HS-27A (cell line): ENCODE data around the gene C3orf33.
"Not testable (repeated sequence)": the region's sequence is repeated elsewhere in the genome, so short reads cannot be mapped to it uniquely, and the experiment has no call there.

Experiments used
- DNase-seq: peaks from one replicate; pipeline ENCODE4 v3.0.0-alpha.2; 2012; ENCODE audit warnings: low read depth, missing footprints

Gene C3orf33

GRCh38 chr3:155805802-155806618 lies at the start of gene C3orf33:
Gene C3orf33, minus strand, starts transcription at chr3:155806278. Its CDS starts 26 bp downstream, at chr3:155806252.
- no peak for DNase-seq

GRCh38 chr3:155854141-155854940 lies 48.3 kb upstream of the C3orf33 start, which contains the start of gene SLC33A1:
Gene SLC33A1, minus strand, starts transcription at chr3:155854427. Its CDS starts 430 bp downstream, at chr3:155853997.
- DNase-seq, result peak; percentile 96

GRCh38 chr3:155853214-155854140 lies 47.4 kb upstream of the C3orf33 start:
- DNase-seq, result no peak

GRCh38 chr3:155852341-155852740 lies 46.3 kb upstream of the C3orf33 start:
- DNase-seq, result no peak

GRCh38 chr3:155849404-155849803 lies 43.3 kb upstream of the C3orf33 start:
- not testable (repeated sequence) for DNase-seq

GRCh38 chr3:155847993-155848392 lies 41.9 kb upstream of the C3orf33 start:
- DNase-seq, result no peak

- no peak for DNase-seq
These were observed 40.0 kb upstream of the C3orf33 start for GRCh38 chr3:155846119-155846518.

- DNase-seq, result no peak
These were observed 37.5 kb upstream of the C3orf33 start for GRCh38 chr3:155843569-155843968.

- no peak for DNase-seq
These were observed 29.4 kb upstream of the C3orf33 start for GRCh38 chr3:155835341-155836071.

GRCh38 chr3:155828490-155829098 lies 22.5 kb upstream of the C3orf33 start:
- not testable (repeated sequence) for DNase-seq

GRCh38 chr3:155815030-155815545 lies 9.0 kb upstream of the C3orf33 start:
- no peak for DNase-seq

GRCh38 chr3:155813224-155813623 lies 7.1 kb upstream of the C3orf33 start:
- not testable (repeated sequence) for DNase-seq

- no peak for DNase-seq
These were observed 3.1 kb upstream of the C3orf33 start for GRCh38 chr3:155809181-155809580.

- DNase-seq, result no peak
These were observed 1.7 kb upstream of the C3orf33 start for GRCh38 chr3:155807823-155808222.

- no peak for DNase-seq
These were observed 775 bp downstream of the C3orf33 start for GRCh38 chr3:155805204-155805801.

- DNase-seq, result no peak
These were observed 1.8 kb downstream of the C3orf33 start for GRCh38 chr3:155804323-155804722.

- no peak for DNase-seq
These were observed 13.5 kb downstream of the C3orf33 start for GRCh38 chr3:155792532-155792931.

- DNase-seq, result no peak
These were observed 14.9 kb downstream of the C3orf33 start for GRCh38 chr3:155791190-155791589.

- no peak for DNase-seq
These were observed 15.7 kb downstream of the C3orf33 start for GRCh38 chr3:155790272-155790925.
